GM10266 (cell line): ENCODE results near the gene IFNA4.
"Not testable (repeated sequence)": the region's sequence is repeated elsewhere in the genome, so short reads cannot be mapped to it uniquely, and the experiment has no call there.

Experiments
- DNase-seq: peaks from one replicate; pipeline ENCODE4 v3.0.0; 2012; ENCODE audit errors: extremely low spot score
- TF ChIP-seq, protein P1 (sequence below): IDR thresholded peaks from 2 replicates; pipeline ENCODE4 v1.5.1; 2012; ENCODE audit warnings: mild to moderate bottlenecking, low read depth; ENCODE audit not compliant: control insufficient read depth, insufficient read depth; ENCODE audit errors: missing control alignments

Gene IFNA4

DNA sequence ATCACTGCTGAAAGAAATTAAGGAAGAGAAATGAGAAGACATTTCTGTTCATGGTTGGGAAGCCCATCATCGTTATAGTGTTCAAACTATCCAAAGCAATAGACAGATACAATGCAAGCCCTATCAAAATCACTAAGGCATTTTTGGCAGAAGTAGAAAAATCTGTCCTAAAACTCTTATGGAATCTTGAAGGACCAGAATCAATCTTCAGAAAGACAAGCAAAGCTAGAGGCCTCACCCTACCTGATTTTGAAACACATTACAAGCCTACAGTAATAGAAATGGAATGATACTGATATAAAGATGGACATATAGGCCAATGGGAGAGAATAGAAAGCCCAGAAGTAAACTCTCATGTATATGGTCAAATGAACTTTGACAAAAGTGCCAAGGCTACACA, 16.0 kb downstream of the IFNA4 start:
- TF ChIP-seq, protein P1, sequence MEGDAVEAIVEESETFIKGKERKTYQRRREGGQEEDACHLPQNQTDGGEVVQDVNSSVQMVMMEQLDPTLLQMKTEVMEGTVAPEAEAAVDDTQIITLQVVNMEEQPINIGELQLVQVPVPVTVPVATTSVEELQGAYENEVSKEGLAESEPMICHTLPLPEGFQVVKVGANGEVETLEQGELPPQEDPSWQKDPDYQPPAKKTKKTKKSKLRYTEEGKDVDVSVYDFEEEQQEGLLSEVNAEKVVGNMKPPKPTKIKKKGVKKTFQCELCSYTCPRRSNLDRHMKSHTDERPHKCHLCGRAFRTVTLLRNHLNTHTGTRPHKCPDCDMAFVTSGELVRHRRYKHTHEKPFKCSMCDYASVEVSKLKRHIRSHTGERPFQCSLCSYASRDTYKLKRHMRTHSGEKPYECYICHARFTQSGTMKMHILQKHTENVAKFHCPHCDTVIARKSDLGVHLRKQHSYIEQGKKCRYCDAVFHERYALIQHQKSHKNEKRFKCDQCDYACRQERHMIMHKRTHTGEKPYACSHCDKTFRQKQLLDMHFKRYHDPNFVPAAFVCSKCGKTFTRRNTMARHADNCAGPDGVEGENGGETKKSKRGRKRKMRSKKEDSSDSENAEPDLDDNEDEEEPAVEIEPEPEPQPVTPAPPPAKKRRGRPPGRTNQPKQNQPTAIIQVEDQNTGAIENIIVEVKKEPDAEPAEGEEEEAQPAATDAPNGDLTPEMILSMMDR: no peak
- DNase-seq: no peak

DNA sequence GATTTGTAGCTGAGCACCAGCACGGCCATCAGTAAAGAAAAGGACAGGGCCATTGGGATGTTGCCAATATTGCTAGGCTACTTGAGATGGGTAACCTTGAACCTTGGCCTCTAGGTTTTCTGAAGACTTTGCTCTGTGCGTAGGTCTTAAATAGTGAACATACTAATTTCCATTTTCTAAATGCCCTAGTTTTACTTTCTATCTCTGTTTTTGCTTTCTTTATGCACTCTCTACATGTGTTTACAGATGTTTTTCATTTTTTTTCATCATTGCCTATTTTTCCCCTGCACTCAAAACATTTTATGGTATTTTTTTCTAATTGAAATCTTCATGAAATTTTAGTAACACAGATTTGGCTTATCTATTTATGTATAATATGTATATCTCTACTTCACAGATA, 20.8 kb downstream of the IFNA4 start, which contains the start of gene IFNA21:
Gene IFNA21 (minus strand): TSS at position 101 of the 400 bp plus-strand sequence. CDS start 48 bp downstream, at position 53.
- DNase-seq: not testable (repeated sequence)

DNA sequence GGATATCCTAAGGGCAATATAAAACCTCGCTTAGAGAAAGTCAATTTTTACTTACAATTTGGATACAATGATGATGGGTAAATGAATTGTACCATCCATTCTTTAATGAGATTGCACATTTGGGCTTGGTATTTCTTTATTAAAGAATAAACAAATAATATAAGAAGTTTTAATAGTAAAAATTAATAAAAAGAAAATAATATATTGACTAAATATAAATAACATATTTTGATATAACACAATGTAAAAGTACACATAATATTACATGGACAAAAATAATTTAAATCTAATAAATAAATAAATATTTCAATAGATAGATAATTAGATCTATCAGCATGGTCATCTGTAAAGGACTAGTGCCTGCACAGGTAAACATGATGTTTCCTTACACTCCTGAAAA, 21.9 kb downstream of the IFNA4 start:
- DNase-seq: no peak
- TF ChIP-seq, protein P1: no peak

DNA sequence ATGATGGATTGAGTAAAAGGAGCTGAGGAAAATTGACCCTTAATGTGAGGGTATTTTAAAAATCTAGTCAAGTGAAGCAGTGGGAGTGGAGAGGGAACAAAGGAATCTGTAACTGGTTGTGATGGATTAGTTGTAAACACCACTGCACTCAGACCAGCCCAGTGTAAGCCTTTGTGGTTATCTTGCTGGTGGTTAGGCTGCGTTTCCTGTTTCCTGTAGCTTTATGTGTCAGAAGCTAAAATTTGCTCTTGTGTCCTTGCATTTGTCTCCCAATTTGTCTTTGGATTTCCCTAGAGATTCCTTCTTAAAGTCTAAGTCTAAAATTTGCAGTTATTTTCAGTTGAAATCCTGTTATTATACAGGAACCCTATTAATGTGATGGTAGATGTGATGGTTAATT, 27.2 kb downstream of the IFNA4 start:
- TF ChIP-seq, protein P1: no peak

DNA sequence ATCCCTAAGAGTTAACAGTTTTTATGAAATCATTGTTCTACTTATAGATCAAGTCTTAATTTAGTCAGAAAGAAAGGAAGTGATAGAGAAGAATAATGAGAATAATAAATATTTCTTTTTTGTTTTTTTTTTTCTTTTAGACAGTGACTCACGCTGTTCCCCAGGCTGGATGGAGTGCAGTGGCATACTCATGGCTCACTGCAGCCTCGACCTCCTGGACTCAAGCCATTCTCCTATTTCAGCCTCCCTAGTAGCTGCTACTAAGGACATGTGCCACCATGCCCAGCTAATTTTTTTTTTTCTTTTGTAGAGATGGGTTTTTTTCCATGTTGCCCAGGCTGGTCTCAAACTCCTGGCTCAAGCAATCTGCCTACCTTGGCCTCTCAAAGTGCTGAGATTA, 31.9 kb downstream of the IFNA4 start:
- TF ChIP-seq, protein P1: no peak
- DNase-seq: no peak

More for the DNA sequence above, 27.2 kb downstream of the IFNA4 start:
- peak; percentile 23 for DNase-seq

DNA sequence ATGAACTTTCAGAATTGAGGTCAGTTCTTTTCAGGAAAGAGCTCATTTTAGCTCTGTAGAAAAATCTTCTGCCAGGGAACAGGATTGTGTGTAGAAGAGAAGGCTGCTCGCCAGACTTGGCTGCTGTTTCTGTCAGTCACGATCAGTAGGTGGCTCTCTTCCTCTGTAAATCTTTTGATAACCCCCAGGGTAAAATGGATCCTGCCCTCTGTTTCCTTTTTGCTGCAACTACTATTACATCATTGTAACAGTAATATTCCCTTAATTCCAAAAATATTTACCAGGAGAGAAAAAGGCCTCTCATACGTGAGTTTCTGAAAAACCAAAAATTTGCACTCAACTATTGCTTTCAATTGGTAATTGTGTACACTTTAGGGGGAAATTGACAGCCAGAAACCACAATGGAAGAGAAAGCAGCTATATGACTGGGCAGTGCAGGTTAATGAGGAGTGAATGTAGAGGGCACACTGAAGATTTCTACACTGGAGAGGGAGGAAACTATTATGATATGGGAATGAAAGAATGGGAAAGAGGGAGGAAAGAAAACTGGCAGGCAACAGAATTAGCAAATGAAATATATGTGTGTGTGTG, 33.3 kb downstream of the IFNA4 start:
- TF ChIP-seq, protein P1: peak; percentile 54
- DNase-seq: peak; percentile 40

DNA sequence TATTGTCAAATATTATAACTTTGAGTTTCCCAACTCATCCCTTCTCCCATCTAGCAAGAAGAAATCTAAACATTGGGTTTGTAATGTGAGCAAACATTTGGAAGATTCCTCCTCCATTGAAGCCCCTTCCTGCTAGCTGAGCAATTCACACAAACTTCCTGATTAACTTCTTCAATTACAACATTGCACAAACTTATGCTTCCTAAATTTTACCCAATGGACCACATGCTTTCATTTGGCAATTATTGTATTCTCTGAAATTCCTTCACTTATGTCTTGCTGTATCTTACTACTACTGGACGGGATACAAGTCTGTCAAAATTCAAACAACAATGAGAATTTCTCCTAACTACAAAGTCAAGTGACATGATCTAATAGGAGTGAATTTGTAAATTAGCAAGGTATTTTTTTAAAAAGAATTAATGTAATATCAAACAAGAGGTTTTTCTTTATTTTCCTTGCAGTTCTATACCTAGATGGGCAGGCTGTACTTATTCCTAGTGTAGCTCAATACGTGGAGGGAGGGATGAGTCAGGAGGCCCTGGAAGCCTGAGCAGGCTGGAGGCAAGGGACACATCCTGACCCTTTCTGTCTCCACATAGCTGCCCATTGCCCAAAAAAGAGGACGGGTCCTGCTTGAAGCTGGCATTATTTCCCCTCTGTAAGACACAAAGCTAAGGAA, 33.9 kb downstream of the IFNA4 start:
- TF ChIP-seq, protein P1: no peak
- DNase-seq: no peak
